Activated naive CD8-positive, alpha-beta T cell (primary cell): ENCODE data around the gene S1PR3.

Experiments
- H3K27ac Mint-ChIP-seq: one replicate; pipeline ENCODE4 v1.8.0; 2021; ENCODE audit warnings: mixed read lengths
- H3K27me3 Mint-ChIP-seq: one replicate; pipeline ENCODE4 v1.8.0; 2021; ENCODE audit warnings: mixed read lengths
- H3K36me3 Mint-ChIP-seq: one replicate; pipeline ENCODE4 v1.8.0; 2021; ENCODE audit warnings: mixed read lengths
- H3K4me1 Mint-ChIP-seq: one replicate; pipeline ENCODE4 v1.8.0; 2021; ENCODE audit warnings: low read depth, mixed read lengths
- H3K4me3 Mint-ChIP-seq: one replicate; pipeline ENCODE4 v1.8.0; 2021; ENCODE audit warnings: mild to moderate bottlenecking, mixed read lengths
- H3K9me3 Mint-ChIP-seq: one replicate; pipeline ENCODE4 v1.8.0; 2021; ENCODE audit warnings: low read depth, mixed read lengths

S1PR3 gene

GRCh38 chr9:89006996-89007967 lies 16.0 kb downstream of the S1PR3 start:
- Mint-ChIP-seq H3K4me1 (no peaks in the 10 kb centered on the region), H3K27me3 (peaks cover 12% of the 10 kb centered on the region), H3K27ac (no peak overlapping the region), H3K9me3 (no peaks in the 10 kb centered on the region), H3K4me3 (no peak overlapping the region), H3K36me3 (no peaks in the 10 kb centered on the region)

GRCh38 chr9:89008055-89008743 lies 16.9 kb downstream of the S1PR3 start:
- Mint-ChIP-seq H3K27me3 (peaks cover 10% of the 10 kb centered on the region), H3K9me3 (no peaks in the 10 kb centered on the region), H3K4me1 (no peaks in the 10 kb centered on the region), H3K4me3 (no peak overlapping the region), H3K27ac (no peak overlapping the region), H3K36me3 (no peaks in the 10 kb centered on the region)

- Mint-ChIP-seq H3K9me3 (no peaks in the 10 kb centered on the region), H3K27me3 (peaks cover 6% of the 10 kb centered on the region), H3K4me1 (no peaks in the 10 kb centered on the region), H3K4me3 (no peak overlapping the region), H3K27ac (no peak overlapping the region), H3K36me3 (no peaks in the 10 kb centered on the region)
Measured at GRCh38 chr9:89008744-89009545, 17.7 kb downstream of the S1PR3 start.

GRCh38 chr9:89009546-89009840 lies 18.2 kb downstream of the S1PR3 start:
- Mint-ChIP-seq H3K4me3 (no peak overlapping the region), H3K9me3 (no peaks in the 10 kb centered on the region), H3K27ac (no peak overlapping the region), H3K27me3 (peaks cover 7% of the 10 kb centered on the region), H3K36me3 (no peaks in the 10 kb centered on the region), H3K4me1 (no peaks in the 10 kb centered on the region)

- Mint-ChIP-seq H3K27me3 (peaks cover 7% of the 10 kb centered on the region), H3K9me3 (no peaks in the 10 kb centered on the region), H3K36me3 (no peaks in the 10 kb centered on the region), H3K27ac (no peak overlapping the region), H3K4me3 (no peak overlapping the region), H3K4me1 (no peaks in the 10 kb centered on the region)
Measured at GRCh38 chr9:89010056-89010455, 18.8 kb downstream of the S1PR3 start.

DNA sequence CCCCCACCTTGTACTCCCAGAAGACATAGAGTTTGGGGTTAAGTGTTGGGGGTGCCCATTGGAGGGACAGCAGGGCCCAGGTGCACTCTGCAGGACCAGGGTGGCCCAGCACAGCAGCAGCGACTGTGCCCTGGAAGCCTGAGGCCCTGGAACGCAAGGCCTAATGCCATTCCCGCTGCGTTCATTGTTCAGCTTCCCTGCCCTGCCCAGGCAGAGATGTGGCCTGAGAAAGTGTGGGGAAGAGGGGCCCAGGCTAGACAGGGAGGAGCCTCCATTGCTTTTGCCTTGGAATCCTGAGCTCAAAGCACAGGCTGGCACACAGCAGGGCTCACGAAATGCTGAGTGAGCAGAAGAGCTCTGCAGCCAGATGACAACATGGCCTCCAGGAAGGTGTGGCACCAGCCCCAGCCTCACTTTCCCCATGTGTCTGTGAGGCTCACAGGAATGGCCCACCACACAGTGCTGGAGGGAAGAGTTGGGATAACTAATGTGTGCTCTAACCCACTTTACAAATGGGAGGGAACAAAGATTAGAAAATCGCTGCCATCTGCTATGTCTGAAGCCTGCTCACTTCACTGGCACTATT lies 19.4 kb downstream of the S1PR3 start:
- Mint-ChIP-seq H3K9me3 (no peaks in the 10 kb centered on the region), H3K27ac (no peak overlapping the region), H3K4me1 (no peaks in the 10 kb centered on the region), H3K27me3 (peaks cover 6% of the 10 kb centered on the region), H3K4me3 (no peak overlapping the region), H3K36me3 (no peaks in the 10 kb centered on the region)

DNA sequence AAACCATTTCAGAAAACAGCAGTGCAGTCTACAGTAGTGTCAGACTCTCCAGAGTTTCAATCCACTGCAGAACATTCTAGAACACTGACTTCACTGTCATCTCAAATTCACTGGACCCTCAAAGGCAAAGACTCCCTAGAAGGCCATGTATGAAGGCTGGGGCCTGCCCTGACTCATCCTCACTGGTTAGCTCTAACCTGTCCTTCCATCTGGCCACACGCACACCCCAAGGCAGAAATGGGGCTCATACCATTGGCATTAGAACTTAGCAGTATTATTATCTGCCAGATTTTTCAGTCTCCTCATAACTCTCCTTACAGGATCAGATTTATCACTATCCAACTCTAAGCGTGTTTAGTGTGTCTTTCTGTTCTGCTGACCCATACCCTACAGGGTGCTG lies 20.4 kb downstream of the S1PR3 start:
- H3K27me3 Mint-ChIP-seq = peaks cover 6% of the 10 kb centered on the region
- H3K36me3 Mint-ChIP-seq = no peaks in the 10 kb centered on the region
- no peak overlapping the region for H3K4me3 Mint-ChIP-seq
- H3K9me3 Mint-ChIP-seq = no peaks in the 10 kb centered on the region
- no peaks in the 10 kb centered on the region for H3K4me1 Mint-ChIP-seq
- H3K27ac Mint-ChIP-seq = no peak overlapping the region

- no peaks in the 10 kb centered on the region for H3K4me1 Mint-ChIP-seq
- no peak overlapping the region for H3K4me3 Mint-ChIP-seq
- no peaks in the 10 kb centered on the region for H3K36me3 Mint-ChIP-seq
- no peaks in the 10 kb centered on the region for H3K9me3 Mint-ChIP-seq
- no peak overlapping the region for H3K27ac Mint-ChIP-seq
- peaks cover 6% of the 10 kb centered on the region for H3K27me3 Mint-ChIP-seq
Measured at GRCh38 chr9:89012294-89013042, 21.2 kb downstream of the S1PR3 start.

DNA sequence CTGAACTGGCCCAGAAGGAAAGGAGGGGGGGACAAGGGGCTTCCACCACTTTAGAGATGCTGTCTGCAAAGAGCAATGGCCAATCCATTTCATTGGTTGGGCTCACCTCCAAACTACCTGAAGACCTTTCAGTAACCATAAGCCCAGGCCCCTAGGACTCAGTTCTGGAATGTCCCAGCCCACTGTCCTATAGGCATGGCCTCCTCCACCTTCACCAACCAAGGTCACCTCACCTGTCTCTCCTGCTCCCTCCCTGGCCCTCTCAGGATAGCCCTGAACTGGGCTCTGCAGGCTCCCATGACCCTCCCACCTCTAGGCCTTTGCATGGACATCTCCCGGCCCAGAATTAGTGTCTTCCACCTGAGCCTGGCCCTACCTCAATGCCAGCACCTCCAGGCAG lies 22.4 kb downstream of the S1PR3 start:
- Mint-ChIP-seq H3K9me3 (no peaks in the 10 kb centered on the region), H3K36me3 (no peaks in the 10 kb centered on the region), H3K27me3 (peaks cover 2% of the 10 kb centered on the region), H3K4me3 (no peak overlapping the region), H3K27ac (no peak overlapping the region), H3K4me1 (no peaks in the 10 kb centered on the region)

DNA sequence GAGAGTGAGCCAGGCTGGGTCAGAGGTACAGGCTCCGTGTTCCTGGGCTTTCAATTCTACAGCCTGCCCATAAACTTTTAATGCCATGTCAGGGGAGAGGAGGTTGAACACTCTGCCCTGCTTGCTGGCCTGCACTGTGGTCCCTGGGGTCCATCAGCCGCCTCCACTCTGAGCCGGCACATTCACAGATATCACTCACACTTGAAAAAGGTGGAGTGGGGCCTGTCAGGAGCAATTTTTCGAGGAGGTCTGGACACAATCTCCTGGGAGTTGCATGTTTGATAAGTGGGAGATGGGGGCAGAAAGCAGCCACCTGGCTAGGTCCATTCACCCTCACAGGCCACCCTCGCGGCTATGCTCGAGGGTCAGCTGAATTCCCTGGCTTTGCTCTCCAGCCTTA lies 22.9 kb downstream of the S1PR3 start:
- H3K27me3 Mint-ChIP-seq = peaks cover 2% of the 10 kb centered on the region
- no peak overlapping the region for H3K4me3 Mint-ChIP-seq
- H3K36me3 Mint-ChIP-seq = no peaks in the 10 kb centered on the region
- H3K9me3 Mint-ChIP-seq = no peaks in the 10 kb centered on the region
- H3K4me1 Mint-ChIP-seq = no peaks in the 10 kb centered on the region
- no peak overlapping the region for H3K27ac Mint-ChIP-seq

GRCh38 chr9:89015336-89015735 lies 24.1 kb downstream of the S1PR3 start:
- Mint-ChIP-seq H3K36me3 (no peaks in the 10 kb centered on the region), H3K27me3 (peaks cover 2% of the 10 kb centered on the region), H3K4me1 (no peaks in the 10 kb centered on the region), H3K9me3 (no peaks in the 10 kb centered on the region), H3K4me3 (no peak overlapping the region), H3K27ac (no peak overlapping the region)

DNA sequence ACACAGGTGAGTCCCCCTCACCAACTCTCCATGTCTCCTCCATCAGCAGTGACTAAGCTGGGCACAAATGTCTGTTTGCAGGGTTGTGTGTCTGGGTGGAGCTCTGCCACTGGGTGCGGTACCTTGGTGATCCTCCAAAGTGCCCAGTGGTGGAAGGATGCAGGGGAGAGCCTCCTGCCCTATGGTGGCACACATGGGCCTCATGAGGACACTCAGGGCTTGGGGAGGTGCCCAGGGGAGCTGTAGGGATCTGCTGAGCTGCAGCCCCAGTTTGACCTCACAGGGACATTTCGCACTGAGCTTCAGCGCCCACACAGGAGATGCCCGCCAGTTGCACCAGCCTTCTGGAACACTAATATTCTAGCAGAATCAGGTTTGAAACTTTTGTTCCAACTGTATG lies 29.5 kb downstream of the S1PR3 start:
- Mint-ChIP-seq H3K27me3 (peaks cover 1% of the 10 kb centered on the region), H3K4me1 (no peaks in the 10 kb centered on the region), H3K4me3 (no peak overlapping the region), H3K9me3 (no peaks in the 10 kb centered on the region), H3K36me3 (peaks cover 4% of the 10 kb centered on the region), H3K27ac (no peak overlapping the region)

- Mint-ChIP-seq H3K27ac (no peak overlapping the region), H3K36me3 (peaks cover 4% of the 10 kb centered on the region), H3K4me3 (no peak overlapping the region), H3K27me3 (peaks cover 1% of the 10 kb centered on the region), H3K9me3 (no peaks in the 10 kb centered on the region), H3K4me1 (no peaks in the 10 kb centered on the region)
Measured at GRCh38 chr9:89021154-89021803, 30.0 kb downstream of the S1PR3 start.
